K562 (cell line): ENCODE results near the gene PARP4. TPM values are rescaled to one million over a fixed set of nuclear protein-coding genes. Genes with fewer than 3 reads are reported as not detected.

Source experiments
- ATAC-seq: fragments of 200-7000 bp; cut with Tn5 transposase; 3 replicates; pipeline ENCODE4 v1.9.1; 2020; ENCODE audit warnings: moderate library complexity
- BruUV-seq: library from RNA; stranded (reverse); fragments of 400-500 nt; replicated peaks from 2 replicates; lab custom pipeline; 2021; lab: Mats Ljungman, UMichigan
- CTCF ChIA-PET: fragments of 300-600 bp; formaldehyde crosslinking; extraction: SDS; loops from one replicate; lab custom pipeline; 2021; ENCODE audit warnings: low intra/inter-chr PET ratio; lab: Yijun Ruan, JAX
- POLR2A ChIA-PET: fragments of 300-600, 350-650 bp; sonication (Branson Sonifier 250); formaldehyde crosslinking; extraction: SDS; loops from one replicate; lab custom pipeline; 2021; ENCODE audit warnings: antibody characterized with exemption, inconsistent platforms; lab: Yijun Ruan, JAX
- DNase-seq, 4 experiments: peaks; one replicate each; pipeline versions ENCODE4 v3.0.0 to v3.0.0-alpha.2; 2011 to 2018; ENCODE audit warnings: low spot score in 3 of 4, mixed read lengths in 3 of 4; ENCODE audit errors: extremely low read depth in 1 of 4
- FAIRE-seq: peaks from 2 replicates; lab custom pipeline; 2011; peaks lifted over from hg19 to GRCh38; lab: Jason Lieb, UNC
- H2AFZ ChIP-seq: 2 replicates; pipeline ENCODE4 v1.6.0; 2011; ENCODE audit warnings: low read depth, low read length, control low read depth, inconsistent platforms
- H3K27ac ChIP-seq: fragments of 200-600 bp; 3 replicates; pipeline ENCODE4 v1.8.0; 2011; ENCODE audit warnings: low read depth, mild to moderate bottlenecking, control low read depth, inconsistent platforms, low read length, moderate library complexity, mixed read lengths; ENCODE audit errors: extremely low read depth
- H3K27me3 ChIP-seq, 2 experiments: fragments of 300-600 bp in 1 of 2; 2 replicates in 1 of 2; 3 replicates in 1 of 2; pipeline versions ENCODE4 v1.6.0 to v1.8.0; 2011; ENCODE audit warnings: inconsistent platforms in 2 of 2, low read length in 2 of 2, mild to moderate bottlenecking in 1 of 2, mixed read lengths in 1 of 2, moderate library complexity in 1 of 2; ENCODE audit not compliant: control insufficient read depth in 2 of 2, insufficient read depth in 2 of 2
- H3K36me3 ChIP-seq: fragments of 300-600 bp; 3 replicates; pipeline ENCODE4 v1.8.0; 2011; ENCODE audit warnings: mild to moderate bottlenecking, low read length, inconsistent platforms; ENCODE audit not compliant: control insufficient read depth, insufficient read depth
- H3K4me1 ChIP-seq, 2 experiments: fragments of 200-600 bp in 1 of 2; replicated peaks in 1 of 2; 2 replicates in 1 of 2; 3 replicates in 1 of 2; pipeline versions ENCODE4 v1.5.1 to v1.8.0; 2011; ENCODE audit warnings: inconsistent platforms in 2 of 2, low read length in 2 of 2, mild to moderate bottlenecking in 1 of 2, mixed read lengths in 1 of 2, moderate library complexity in 1 of 2; ENCODE audit not compliant: control insufficient read depth in 2 of 2, insufficient read depth in 2 of 2
- H3K4me2 ChIP-seq: 2 replicates; pipeline ENCODE4 v1.6.1; 2011; ENCODE audit warnings: low read length, control low read depth, inconsistent platforms, mixed read lengths; ENCODE audit not compliant: insufficient read depth
- H3K4me3 ChIP-seq: fragments of 200-600 bp; sonication (generic), shearing (Covaris generic); 2 replicates; pipeline ENCODE4 v1.5.1; 2016; ENCODE audit warnings: control low read depth, inconsistent platforms
- H3K79me2 ChIP-seq: fragments of 200-600 bp; 3 replicates; pipeline ENCODE4 v1.8.0; 2011; ENCODE audit warnings: low read length, inconsistent platforms; ENCODE audit not compliant: control insufficient read depth, insufficient read depth
- H3K9ac ChIP-seq, 2 experiments: 2 replicates each; pipeline versions ENCODE4 v1.6.0 to v1.6.1; 2011; ENCODE audit warnings: low read depth in 2 of 2, low read length in 2 of 2, control low read depth in 1 of 2, inconsistent platforms in 1 of 2, mild to moderate bottlenecking in 1 of 2, mixed read lengths in 1 of 2; ENCODE audit not compliant: insufficient read depth in 1 of 2
- H3K9me1 ChIP-seq: one replicate; pipeline ENCODE4 v1.6.0; 2011; ENCODE audit warnings: inconsistent platforms, mild to moderate bottlenecking, low read length, moderate library complexity; ENCODE audit not compliant: control insufficient read depth, insufficient read depth
- H3K9me3 ChIP-seq: replicated peaks from 2 replicates; pipeline ENCODE4 v1.5.1; 2011; ENCODE audit warnings: low read depth, low read length, inconsistent platforms; ENCODE audit not compliant: control insufficient read depth, insufficient read depth
- H4K20me1 ChIP-seq: replicated peaks from 2 replicates; pipeline ENCODE4 v1.6.1; 2011; ENCODE audit warnings: low read length, inconsistent platforms, mixed read lengths; ENCODE audit not compliant: control insufficient read depth, insufficient read depth
- AFF1 ChIP-seq, 2 experiments: fragments of 450-650 bp; IDR thresholded peaks; 2 replicates each; pipeline ENCODE4 v1.6.1; 2018; ENCODE audit warnings: mild to moderate bottlenecking in 2 of 2, low read depth in 1 of 2; ENCODE audit not compliant: partially characterized antibody in 2 of 2
- CHD1 ChIP-seq: fragments of 200-600 bp; sonication (generic); IDR thresholded peaks from one replicate; pipeline ENCODE4 v1.6.1; 2012; ENCODE audit warnings: mild to moderate bottlenecking, moderate library complexity, low read length, inconsistent platforms
- MTA2 ChIP-seq: fragments of 450-650 bp; IDR thresholded peaks from 2 replicates; pipeline ENCODE4 v1.6.1; 2016; ENCODE audit warnings: low read depth
- NFRKB ChIP-seq: fragments of 450-650 bp; IDR thresholded peaks from 2 replicates; pipeline ENCODE4 v1.6.1; 2016; ENCODE audit warnings: low read depth
- NFYB ChIP-seq: IDR thresholded peaks from 2 replicates; pipeline ENCODE4 v1.6.1; 2011; ENCODE audit warnings: mild to moderate bottlenecking, moderate library complexity; ENCODE audit not compliant: insufficient read length; ENCODE audit errors: extremely low read depth
- POLR2AphosphoS5 ChIP-seq: IDR thresholded peaks from 2 replicates; pipeline ENCODE4 v1.6.1; 2011; ENCODE audit warnings: mild to moderate bottlenecking, low read depth, low read length, moderate library complexity; ENCODE audit not compliant: control insufficient read depth, insufficient read depth
- RUNX1 ChIP-seq: sonication (generic); IDR thresholded peaks from 2 replicates; pipeline ENCODE4 v1.6.1; 2016; ENCODE audit warnings: antibody characterized with exemption, low read depth
- ZBED1 ChIP-seq: IDR thresholded peaks from 2 replicates; pipeline ENCODE4 v1.6.1; 2014
- ZNF174 ChIP-seq: fragments of 250-450 bp; sonication (Bioruptor Pico); IDR thresholded peaks from 2 replicates; pipeline ENCODE4 v1.4.0; 2020; ENCODE audit warnings: mild to moderate bottlenecking
- WGBS: fragments of 100-300 bp; shearing (Covaris generic); methylation state at CpG from one replicate; pipeline ENCODE4 v1.1.6; 2016; ENCODE audit warnings: low coverage, mixed read lengths; ENCODE audit not compliant: insufficient coverage; ENCODE audit errors: missing lambda C conversion rate; 5-methylcytosine and 5-hydroxymethylcytosine counted together
- in situ Hi-C: fragments of 300-500 bp; cut with MboI; formaldehyde crosslinking; loops from 4 replicates; pipeline ENCODE4 v1.15.0; 2018; ENCODE audit warnings: inconsistent platforms, mixed read lengths
- intact Hi-C: fragments of 100-400 bp; cut with micrococcal nuclease; formaldehyde crosslinking; loops from 2 replicates; pipeline ENCODE4 v1.14.2; 2022
- polyA plus RNA-seq, 8 experiments: library from polyadenylated mRNA; depleted of rRNA in 4 of 8; stranded (reverse) in 5 of 8; unstranded in 3 of 8; fragments of >200 nt; fragmentation: Nextera tagmentation in 2 of 8; fragmentation: Illumina TruSeq in 1 of 8; extraction: Ambion mirVana in 2 of 8; extraction: Trizol in 1 of 8; gene quantifications; 2 replicates each; pipeline versions ENCODE4 v1.2.1 to v1.2.3, GENCODE V29; 2011 to 2014; ENCODE audit warnings: inconsistent platforms in 1 of 8, missing spikeins in 1 of 8
- total RNA-seq, 7 experiments: library from RNA; depleted of rRNA in 6 of 7; stranded (reverse); fragments of >200 nt in 6 of 7; fragmentation: Illumina TruSeq in 2 of 7; extraction: Trizol in 2 of 7; gene quantifications; 2 replicates each; pipeline versions ENCODE4 v1.2.1 to v1.2.3, GENCODE V29; 2011 to 2021; ENCODE audit warnings: low replicate concordance in 1 of 7
- TF ChIP-seq, protein P1 (sequence below): sonication (generic); formaldehyde crosslinking; IDR thresholded peaks from 2 replicates; pipeline ENCODE4 v1.8.0; 2023; ENCODE audit warnings: mild to moderate bottlenecking, missing genetic modification reagents

The PARP4 gene
- total and polyA plus RNA-seq, 9 of the 15 experiments (the other 6 are each of a cell fraction or from before 2014, with no cell fraction given), result 6.3 to 26.3 (median 18.8) TPM

DNA sequence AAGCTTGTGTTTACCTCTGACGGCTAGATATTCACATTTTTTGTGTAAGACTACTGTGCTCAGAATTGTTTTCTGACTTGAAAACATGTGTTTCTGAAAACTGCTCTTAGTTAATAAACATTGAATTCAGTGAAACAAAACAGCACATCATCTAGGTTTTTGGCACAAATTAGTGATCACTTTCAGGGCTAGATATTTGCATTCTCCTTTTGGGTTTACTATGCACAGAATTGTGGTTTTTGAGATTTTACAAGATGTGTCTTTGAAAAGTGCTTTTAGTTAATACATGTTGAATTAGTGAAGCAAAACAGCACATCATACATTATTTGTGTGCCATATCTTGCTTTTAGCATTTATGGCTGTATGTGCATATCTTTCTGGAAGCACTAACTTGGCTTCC, 8.2 kb upstream of the PARP4 start (continued):
- TF ChIP-seq NFYB (no peak), RUNX1 (no peak), ZNF174 (CRISPR knock-in tag) (no peak)

DNA sequence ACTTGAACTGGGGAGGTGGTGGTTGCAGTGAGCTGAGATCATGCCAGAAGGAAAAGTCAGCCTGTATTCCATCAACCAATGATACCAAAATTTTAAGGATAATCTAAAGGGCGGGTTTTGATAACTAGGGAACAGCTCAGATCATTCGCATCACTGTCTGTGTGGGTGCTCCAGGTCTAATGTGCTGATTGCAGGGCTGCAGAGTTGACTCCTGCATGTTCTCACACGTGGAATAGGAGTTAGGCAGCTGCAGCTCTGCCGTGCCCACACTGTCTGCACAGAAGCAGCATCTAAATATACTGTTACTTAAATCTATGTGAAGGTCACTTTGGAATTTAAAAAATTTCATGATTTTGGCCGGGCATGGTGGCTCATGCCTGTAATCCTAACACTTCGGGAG, 4.3 kb upstream of the PARP4 start:
- Histone ChIP-seq H3K9me3 (no peaks in the 10 kb centered on the region), H4K20me1 (no peaks in the 10 kb centered on the region), H3K4me3 (no peak overlapping the region), H3K27ac (no peak overlapping the region), H3K9ac (no peak overlapping the region), H3K9me1 (no peaks in the 10 kb centered on the region), H3K4me1 (peaks cover 0 to 6% of the 10 kb centered on the region in 2 experiments; a peak in 1 of 5 replicates), H2AFZ (no peak overlapping the region), H3K4me2 (no peak overlapping the region), H3K36me3 (no peaks in the 10 kb centered on the region), H3K79me2 (peaks cover 5% of the 10 kb centered on the region), H3K27me3 (no peaks in the 10 kb centered on the region)
- ChIA-PET CTCF (no interaction called here), POLR2A (interaction anchor here (0.7 to 2.1 kb wide), 2 partner anchors 10 to 11 kb away, joined by 3 to 7 read pairs; no protein-coding TSS in a partner anchor)
- WGBS, result 27% methylated on average over 6 of the region's 6 CpGs
- DNase-seq (no peak), ATAC-seq (no peak), FAIRE-seq (no peak)
- intact Hi-C loops, result no loop called here
- BruUV-seq, result no TSS peak
- in situ Hi-C loops, result no loop called here
- TF ChIP-seq, protein P1, sequence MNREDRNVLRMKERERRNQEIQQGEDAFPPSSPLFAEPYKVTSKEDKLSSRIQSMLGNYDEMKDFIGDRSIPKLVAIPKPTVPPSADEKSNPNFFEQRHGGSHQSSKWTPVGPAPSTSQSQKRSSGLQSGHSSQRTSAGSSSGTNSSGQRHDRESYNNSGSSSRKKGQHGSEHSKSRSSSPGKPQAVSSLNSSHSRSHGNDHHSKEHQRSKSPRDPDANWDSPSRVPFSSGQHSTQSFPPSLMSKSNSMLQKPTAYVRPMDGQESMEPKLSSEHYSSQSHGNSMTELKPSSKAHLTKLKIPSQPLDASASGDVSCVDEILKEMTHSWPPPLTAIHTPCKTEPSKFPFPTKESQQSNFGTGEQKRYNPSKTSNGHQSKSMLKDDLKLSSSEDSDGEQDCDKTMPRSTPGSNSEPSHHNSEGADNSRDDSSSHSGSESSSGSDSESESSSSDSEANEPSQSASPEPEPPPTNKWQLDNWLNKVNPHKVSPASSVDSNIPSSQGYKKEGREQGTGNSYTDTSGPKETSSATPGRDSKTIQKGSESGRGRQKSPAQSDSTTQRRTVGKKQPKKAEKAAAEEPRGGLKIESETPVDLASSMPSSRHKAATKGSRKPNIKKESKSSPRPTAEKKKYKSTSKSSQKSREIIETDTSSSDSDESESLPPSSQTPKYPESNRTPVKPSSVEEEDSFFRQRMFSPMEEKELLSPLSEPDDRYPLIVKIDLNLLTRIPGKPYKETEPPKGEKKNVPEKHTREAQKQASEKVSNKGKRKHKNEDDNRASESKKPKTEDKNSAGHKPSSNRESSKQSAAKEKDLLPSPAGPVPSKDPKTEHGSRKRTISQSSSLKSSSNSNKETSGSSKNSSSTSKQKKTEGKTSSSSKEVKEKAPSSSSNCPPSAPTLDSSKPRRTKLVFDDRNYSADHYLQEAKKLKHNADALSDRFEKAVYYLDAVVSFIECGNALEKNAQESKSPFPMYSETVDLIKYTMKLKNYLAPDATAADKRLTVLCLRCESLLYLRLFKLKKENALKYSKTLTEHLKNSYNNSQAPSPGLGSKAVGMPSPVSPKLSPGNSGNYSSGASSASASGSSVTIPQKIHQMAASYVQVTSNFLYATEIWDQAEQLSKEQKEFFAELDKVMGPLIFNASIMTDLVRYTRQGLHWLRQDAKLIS (CRISPR knock-in tag), result no peak
- TF ChIP-seq POLR2AphosphoS5 (no peak), CHD1 (no peak), MTA2 (no peak), ZBED1 (no peak), AFF1 (IDR thresholded peaks at IDR 0.05; ENCODE audit: low read depth in 1 of 2, partially characterized antibody in 2 of 2) (no peak), NFRKB (no peak)
